Left lung (tissue), 10 donors: ENCODE measurements around the gene CSRNP3. TPM values are rescaled to one million over a fixed set of nuclear protein-coding genes. Genes with fewer than 3 reads are reported as not detected.

Source experiments
- ATAC-seq: fragments of 200-7000 bp; cut with Tn5 transposase; one replicate; pipeline ENCODE4 v1.9.1; 2020; ENCODE audit warnings: moderate library complexity
- DNase-seq, 4 donors: peaks; one replicate each; pipeline ENCODE4 v3.0.0-alpha.2; 2013 to 2020
- H3K27ac ChIP-seq, 2 donors: fragments of 200-600 bp; sonication (generic) in 1 of 2; one replicate each; pipeline versions ENCODE4 v1.5.0 to v1.8.0; 2020 to 2021
- H3K27me3 ChIP-seq, 2 donors: fragments of 200-600 bp; sonication (generic) in 1 of 2; one replicate each; pipeline versions ENCODE4 v1.5.0 to v1.8.0; 2020 to 2021
- H3K36me3 ChIP-seq, 2 donors: fragments of 200-600 bp; sonication (generic) in 1 of 2; one replicate each; pipeline versions ENCODE4 v1.5.0 to v1.8.0; 2020 to 2021
- H3K4me1 ChIP-seq, 2 donors: fragments of 200-600 bp; one replicate each; pipeline ENCODE4 v1.8.0; 2021
- H3K4me3 ChIP-seq, 2 donors: fragments of 200-600 bp; sonication (generic) in 1 of 2; one replicate each; pipeline versions ENCODE4 v1.5.0 to v1.8.0; 2020 to 2021; ENCODE audit warnings: mild to moderate bottlenecking in 1 of 2
- H3K9me3 ChIP-seq, 2 donors: fragments of 200-600 bp; sonication (generic) in 1 of 2; one replicate each; pipeline versions ENCODE4 v1.5.0 to v1.8.0; 2020 to 2021
- CTCF ChIP-seq, 2 donors: fragments of 200-600 bp; sonication (generic) in 1 of 2; IDR thresholded peaks; one replicate each; pipeline versions ENCODE4 v1.5.0 to v1.8.0; 2021; ENCODE audit warnings: antibody characterized with exemption in 2 of 2
- intact Hi-C, 2 donors: fragments of 100-400 bp; cut with DNase I; formaldehyde crosslinking; loops; one replicate each; pipeline versions ENCODE4 v1.11.2 to v1.14.2; 2022
- polyA plus RNA-seq, 6 donors: library from polyadenylated mRNA; unstranded; fragments of 120-200 nt; gene quantifications; one replicate each; pipeline ENCODE4 v1.2.1, GENCODE V29; 2013; ENCODE audit not compliant: insufficient read length in 6 of 6
- total RNA-seq, 2 donors: library from RNA; stranded (reverse); fragmentation: NEBNext Ultra II Directional; extraction: Animal tissue kit (Norgen Biotek cat#: 25700); gene quantifications; one replicate each; pipeline ENCODE4 v1.2.1, GENCODE V29; 2021
- donor health status: DM: no; HTN: yes; CAD: no.
- donor health status: DM: no; HTN: no; CAD: no.

Gene CSRNP3
- total and polyA plus RNA-seq, 8 donors: 1.5 to 11.4 (median 8.3) TPM

- intact Hi-C loops: no loop called here
- no peak for ATAC-seq
- TF ChIP-seq CTCF (IDR thresholded peaks at IDR 0.05): no peak
- Histone ChIP-seq H3K4me3 (no peak overlapping the region), H3K27me3 (no peaks in the 10 kb centered on the region), H3K9me3 (no peaks in the 10 kb centered on the region), H3K4me1 (no peaks in the 10 kb centered on the region), H3K36me3 (no peaks in the 10 kb centered on the region), H3K27ac (no peak overlapping the region)
- no peak for DNase-seq
Measured at GRCh38 chr2:165529130-165529529, 59.6 kb downstream of the CSRNP3 start.

- no peak for DNase-seq
- ATAC-seq: no peak
- Histone ChIP-seq H3K27ac (no peak overlapping the region), H3K27me3 (no peaks in the 10 kb centered on the region), H3K4me1 (no peaks in the 10 kb centered on the region), H3K9me3 (no peaks in the 10 kb centered on the region), H3K36me3 (no peaks in the 10 kb centered on the region), H3K4me3 (no peak overlapping the region)
- no peak for TF ChIP-seq CTCF (IDR thresholded peaks at IDR 0.05)
- intact Hi-C loops: no loop called here
Measured at GRCh38 chr2:165533331-165533730, 63.8 kb downstream of the CSRNP3 start.

DNA sequence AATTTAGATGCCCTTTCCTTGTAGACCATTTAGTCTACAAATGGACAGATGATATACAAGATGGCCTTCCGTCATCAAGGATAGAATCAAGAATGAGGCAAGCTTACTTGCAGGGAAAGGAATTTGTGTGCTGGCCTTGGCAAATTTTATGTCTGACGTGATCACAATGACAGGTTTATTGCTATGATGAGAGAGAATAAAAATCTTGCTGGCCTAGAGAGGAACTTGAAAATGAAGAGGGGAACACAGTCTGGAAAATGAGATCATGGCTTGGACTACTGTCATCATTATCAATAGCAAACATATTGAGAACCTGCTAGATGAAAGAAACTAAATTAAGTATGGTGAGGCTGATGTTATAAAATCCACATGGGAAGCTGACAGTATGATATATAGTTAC is 66.0 kb downstream of the CSRNP3 start:
- Histone ChIP-seq H3K27ac (no peak overlapping the region), H3K9me3 (no peaks in the 10 kb centered on the region), H3K4me1 (no peaks in the 10 kb centered on the region), H3K36me3 (no peaks in the 10 kb centered on the region), H3K27me3 (no peaks in the 10 kb centered on the region), H3K4me3 (no peak overlapping the region)
- intact Hi-C loops: no loop called here
- DNase-seq (no peak), ATAC-seq (no peak)
- no peak for TF ChIP-seq CTCF (IDR thresholded peaks at IDR 0.05)

DNA sequence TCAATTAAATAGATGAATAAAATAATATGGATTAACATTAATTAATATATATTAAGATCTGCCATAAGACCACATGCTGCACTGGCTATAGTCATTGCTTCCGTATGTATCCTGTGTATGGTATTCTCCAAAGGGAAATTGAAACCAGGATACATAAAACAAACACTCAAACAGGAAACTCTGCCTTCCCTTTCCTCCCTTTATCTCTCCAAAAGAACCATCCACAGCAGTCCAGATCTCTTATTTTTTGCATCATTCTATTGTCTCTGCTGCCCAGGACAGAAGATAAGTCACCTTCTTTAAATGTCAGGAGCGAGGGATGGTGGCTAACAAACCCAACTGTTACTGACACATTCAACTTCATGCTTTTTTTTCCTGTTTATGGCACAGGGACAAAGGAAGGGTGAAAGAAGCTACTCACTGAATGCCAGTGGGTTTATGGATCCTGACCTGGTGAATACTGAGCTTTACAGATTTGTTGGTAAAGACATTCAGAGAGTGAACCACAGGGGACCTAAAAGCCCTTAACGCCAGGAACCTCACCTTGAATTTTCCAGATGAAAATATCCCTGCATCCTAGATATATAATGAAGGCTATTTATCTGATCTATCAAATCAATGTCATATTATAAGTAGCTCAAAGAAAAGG is 67.5 kb downstream of the CSRNP3 start:
- TF ChIP-seq CTCF (IDR thresholded peaks at IDR 0.05): no peak
- Histone ChIP-seq H3K9me3 (no peaks in the 10 kb centered on the region), H3K4me1 (no peaks in the 10 kb centered on the region), H3K27ac (no peak overlapping the region), H3K27me3 (no peaks in the 10 kb centered on the region), H3K36me3 (no peaks in the 10 kb centered on the region), H3K4me3 (no peak overlapping the region)
- DNase-seq: no peak
- ATAC-seq: no peak
- intact Hi-C loops: no loop called here

GRCh38 chr2:165539985-165540384 is 70.5 kb downstream of the CSRNP3 start:
- H3K4me1 ChIP-seq: no peaks in the 10 kb centered on the region
- no peaks in the 10 kb centered on the region for H3K9me3 ChIP-seq
- TF ChIP-seq CTCF (IDR thresholded peaks at IDR 0.05): no peak
- no peaks in the 10 kb centered on the region for H3K27me3 ChIP-seq
- no peak for DNase-seq
- no peak for ATAC-seq
- intact Hi-C loops: no loop called here
- no peaks in the 10 kb centered on the region for H3K36me3 ChIP-seq
- no peak overlapping the region for H3K4me3 ChIP-seq
- no peak overlapping the region for H3K27ac ChIP-seq
